Neutrophil (primary cell): ENCODE results near the gene CLEC3B.

Experiments used
- H3K27ac ChIP-seq: fragments of 200-600 bp; sonication (generic); 2 replicates; pipeline ENCODE4 v1.5.1; 2016; ENCODE audit warnings: mild to moderate bottlenecking, moderate library complexity
- H3K27me3 ChIP-seq: fragments of 200-600 bp; sonication (generic); 2 replicates; pipeline ENCODE4 v1.6.0; 2016; ENCODE audit warnings: mild to moderate bottlenecking
- H3K36me3 ChIP-seq: fragments of 200-600 bp; sonication (generic); 2 replicates; pipeline ENCODE4 v1.5.1; 2017
- H3K4me1 ChIP-seq, 2 experiments: fragments of 200-600 bp in 1 of 2; sonication (generic) in 1 of 2; 1 replicate in 1 of 2; 2 replicates in 1 of 2; pipeline versions ENCODE4 v1.5.1 to v1.6.1; 2013 to 2016; ENCODE audit warnings: low read depth in 1 of 2, low read length in 1 of 2, mild to moderate bottlenecking in 1 of 2, moderate library complexity in 1 of 2; ENCODE audit not compliant: control insufficient read depth in 1 of 2, insufficient read depth in 1 of 2
- H3K4me3 ChIP-seq, 2 experiments: fragments of 200-600 bp in 1 of 2; sonication (generic) in 1 of 2; 1 replicate in 1 of 2; 2 replicates in 1 of 2; pipeline ENCODE4 v1.5.1; 2013 to 2016; ENCODE audit warnings: low read depth in 1 of 2, low read length in 1 of 2, mild to moderate bottlenecking in 1 of 2, moderate library complexity in 1 of 2
- H3K9me3 ChIP-seq: fragments of 200-600 bp; sonication (generic); 2 replicates; pipeline ENCODE4 v1.5.1; 2016
- TF ChIP-seq, protein P1 (sequence below): fragments of 200-600 bp; sonication (generic); IDR thresholded peaks from 2 replicates; pipeline ENCODE4 v1.5.1; 2016; ENCODE audit warnings: antibody characterized with exemption

The CLEC3B gene

DNA sequence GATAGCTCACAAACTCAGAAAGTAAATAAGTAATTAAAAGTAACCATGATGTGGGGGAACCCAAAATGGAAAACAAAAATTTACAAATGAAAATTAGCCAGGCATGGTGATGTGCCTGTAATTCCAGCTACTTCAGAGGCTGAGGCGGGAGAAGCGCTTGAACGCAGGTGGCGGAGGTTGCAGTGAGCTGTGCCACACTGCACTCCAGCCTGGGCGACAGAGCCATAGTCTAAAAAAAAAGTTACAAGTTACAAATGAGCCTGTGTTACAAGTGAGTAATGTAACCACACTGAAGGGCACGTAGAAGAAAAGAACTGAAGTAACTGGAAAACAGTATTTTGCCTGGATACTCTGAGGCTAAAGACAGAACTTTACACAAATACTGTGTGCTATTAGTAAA lies 38.8 kb upstream of the CLEC3B start:
- no peak overlapping the region for H3K27ac ChIP-seq
- H3K9me3 ChIP-seq = no peaks in the 10 kb centered on the region
- H3K36me3 ChIP-seq = no peaks in the 10 kb centered on the region
- no peaks in the 10 kb centered on the region for H3K27me3 ChIP-seq
- TF ChIP-seq, protein P1, sequence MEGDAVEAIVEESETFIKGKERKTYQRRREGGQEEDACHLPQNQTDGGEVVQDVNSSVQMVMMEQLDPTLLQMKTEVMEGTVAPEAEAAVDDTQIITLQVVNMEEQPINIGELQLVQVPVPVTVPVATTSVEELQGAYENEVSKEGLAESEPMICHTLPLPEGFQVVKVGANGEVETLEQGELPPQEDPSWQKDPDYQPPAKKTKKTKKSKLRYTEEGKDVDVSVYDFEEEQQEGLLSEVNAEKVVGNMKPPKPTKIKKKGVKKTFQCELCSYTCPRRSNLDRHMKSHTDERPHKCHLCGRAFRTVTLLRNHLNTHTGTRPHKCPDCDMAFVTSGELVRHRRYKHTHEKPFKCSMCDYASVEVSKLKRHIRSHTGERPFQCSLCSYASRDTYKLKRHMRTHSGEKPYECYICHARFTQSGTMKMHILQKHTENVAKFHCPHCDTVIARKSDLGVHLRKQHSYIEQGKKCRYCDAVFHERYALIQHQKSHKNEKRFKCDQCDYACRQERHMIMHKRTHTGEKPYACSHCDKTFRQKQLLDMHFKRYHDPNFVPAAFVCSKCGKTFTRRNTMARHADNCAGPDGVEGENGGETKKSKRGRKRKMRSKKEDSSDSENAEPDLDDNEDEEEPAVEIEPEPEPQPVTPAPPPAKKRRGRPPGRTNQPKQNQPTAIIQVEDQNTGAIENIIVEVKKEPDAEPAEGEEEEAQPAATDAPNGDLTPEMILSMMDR = no peak
- peaks cover under 1 to 5% of the 10 kb centered on the region in 2 experiments for H3K4me1 ChIP-seq
- no peak overlapping the region for H3K4me3 ChIP-seq

DNA sequence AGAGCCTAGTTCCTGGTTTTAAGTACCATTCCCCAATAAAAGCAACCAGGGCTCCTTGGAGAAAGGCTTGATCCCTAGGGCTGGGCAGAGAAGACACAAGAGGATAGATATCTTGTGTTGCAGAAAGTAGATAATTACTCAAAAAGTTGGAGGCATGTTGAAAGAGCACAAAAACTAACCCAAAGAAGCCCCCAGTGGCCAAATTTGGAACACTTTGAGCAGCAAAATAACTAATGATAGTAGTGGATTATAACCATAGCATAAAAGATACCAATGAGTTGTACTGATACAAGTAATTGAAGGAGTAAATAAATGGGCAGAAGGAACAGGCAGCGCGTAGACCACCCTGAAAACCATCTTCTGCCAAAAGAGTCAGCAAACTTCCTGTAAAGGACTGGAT lies 38.0 kb upstream of the CLEC3B start:
- Histone ChIP-seq H3K9me3 (no peaks in the 10 kb centered on the region), H3K36me3 (no peaks in the 10 kb centered on the region), H3K4me3 (no peak overlapping the region), H3K4me1 (peaks cover 2 to 5% of the 10 kb centered on the region in 2 experiments), H3K27ac (no peak overlapping the region), H3K27me3 (no peaks in the 10 kb centered on the region)
- TF ChIP-seq, protein P1 = no peak

DNA sequence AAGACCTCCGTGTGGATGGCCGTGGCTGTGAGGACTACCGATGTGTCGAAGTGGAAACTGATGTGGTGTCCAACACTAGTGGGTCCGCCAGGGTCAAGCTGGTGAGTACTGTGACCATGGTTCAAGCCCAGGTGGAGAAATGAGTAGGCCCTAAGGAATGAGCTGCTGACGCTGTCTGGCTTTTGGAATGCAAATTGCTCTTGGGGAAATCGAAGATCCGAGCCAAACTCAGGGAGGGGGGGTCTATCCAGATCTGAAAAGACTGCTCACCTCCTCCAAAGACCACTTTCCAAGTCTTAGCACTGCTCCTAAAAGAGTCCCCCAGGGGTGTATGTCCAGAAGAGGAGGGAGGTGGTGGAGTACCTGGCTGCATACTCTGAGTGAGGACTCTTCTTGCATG lies 37.0 kb upstream of the CLEC3B start:
- TF ChIP-seq, protein P1 = no peak
- H3K27me3 ChIP-seq = no peaks in the 10 kb centered on the region
- H3K27ac ChIP-seq = no peak overlapping the region
- H3K4me1 ChIP-seq = peaks cover 2 to 5% of the 10 kb centered on the region in 2 experiments
- H3K36me3 ChIP-seq = no peaks in the 10 kb centered on the region
- no peak overlapping the region for H3K4me3 ChIP-seq
- H3K9me3 ChIP-seq = no peaks in the 10 kb centered on the region

DNA sequence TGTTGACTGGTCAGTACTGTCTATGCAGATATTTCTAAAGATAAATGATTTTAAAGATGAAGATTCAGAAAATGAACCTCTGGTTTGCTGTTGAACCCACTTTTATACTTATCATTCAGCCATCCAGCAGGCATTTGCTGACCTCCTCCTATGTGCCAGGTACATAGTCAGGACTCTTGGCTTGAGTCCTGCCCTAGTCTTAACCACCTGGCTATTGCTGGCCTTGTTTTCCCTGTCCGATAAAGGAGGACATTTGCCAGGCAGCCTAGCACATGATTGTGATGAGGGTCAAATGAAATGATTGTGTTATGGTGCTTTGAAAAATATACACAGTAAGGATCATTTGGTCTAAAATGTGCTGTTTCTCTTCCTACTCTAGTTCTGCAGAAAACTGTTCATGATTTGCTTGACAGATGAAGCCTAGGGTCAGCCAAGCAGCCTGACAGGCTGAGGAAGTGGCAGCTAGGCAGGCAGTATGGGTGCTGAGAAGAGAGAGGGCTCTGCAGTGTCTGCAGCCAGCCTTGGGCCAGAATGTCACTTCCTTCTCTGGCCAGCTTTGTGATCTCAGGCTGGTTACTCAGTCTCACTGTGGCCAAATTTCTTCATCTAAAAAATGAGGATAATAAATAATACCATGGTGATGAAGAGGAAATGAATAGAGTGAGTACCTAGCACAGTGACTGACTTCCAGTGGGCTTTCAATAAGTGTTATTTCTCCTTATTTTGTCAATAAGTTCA lies 36.3 kb upstream of the CLEC3B start:
- H3K4me3 ChIP-seq = no peak overlapping the region
- H3K27ac ChIP-seq = no peak overlapping the region
- TF ChIP-seq, protein P1 = no peak
- no peaks in the 10 kb centered on the region for H3K36me3 ChIP-seq
- H3K9me3 ChIP-seq = no peaks in the 10 kb centered on the region
- H3K4me1 ChIP-seq = peaks cover 0 to 2% of the 10 kb centered on the region in 2 experiments
- no peaks in the 10 kb centered on the region for H3K27me3 ChIP-seq

DNA sequence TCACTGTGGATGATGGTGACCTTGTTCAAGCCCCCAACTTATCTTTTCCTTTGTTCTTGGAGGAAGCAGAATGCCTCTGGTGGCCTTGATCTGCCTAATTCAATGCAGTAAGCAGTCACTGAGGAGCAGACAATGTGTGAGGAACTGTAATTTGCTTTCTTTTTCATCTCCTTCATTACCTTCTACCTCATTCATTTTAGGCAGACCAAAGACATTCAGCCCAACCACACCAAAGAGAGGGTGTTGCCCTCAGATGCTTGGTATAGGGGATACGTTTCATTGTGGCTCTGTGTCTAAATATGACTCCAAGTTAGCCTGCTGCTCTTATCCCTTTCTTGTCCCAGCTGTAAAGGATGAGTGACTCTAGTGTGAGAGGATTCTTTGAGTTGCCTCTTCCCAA lies 34.8 kb upstream of the CLEC3B start:
- Histone ChIP-seq H3K27me3 (no peaks in the 10 kb centered on the region), H3K4me1 (peaks cover 0 to 2% of the 10 kb centered on the region in 2 experiments), H3K9me3 (no peaks in the 10 kb centered on the region), H3K4me3 (no peak overlapping the region), H3K27ac (no peak overlapping the region), H3K36me3 (no peaks in the 10 kb centered on the region)
- TF ChIP-seq, protein P1 = no peak
